Parathyroid adenoma (tissue), 2 donors: ENCODE measurements around the gene C5AR1.
"Not testable (repeated sequence)": the region's sequence is repeated elsewhere in the genome, so short reads cannot be mapped to it uniquely, and the experiment has no call there.

Source experiments
- H2AFZ ChIP-seq: fragments of 300-600 bp; sonication (generic); one replicate; pipeline ENCODE4 v1.7.0; 2017; ENCODE audit warnings: antibody characterized with exemption, mild to moderate bottlenecking
- H3K27ac ChIP-seq: fragments of 300-600 bp; sonication (generic); one replicate; pipeline ENCODE4 v1.7.0; 2017
- H3K27me3 ChIP-seq: fragments of 300-600 bp; sonication (generic); one replicate; pipeline ENCODE4 v1.7.0; 2017; ENCODE audit warnings: low read length; ENCODE audit not compliant: control insufficient read depth, insufficient read depth
- H3K36me3 ChIP-seq: fragments of 300-600 bp; sonication (generic); one replicate; pipeline ENCODE4 v1.7.0; 2017; ENCODE audit warnings: low read length; ENCODE audit not compliant: control insufficient read depth, insufficient read depth
- H3K4me1 ChIP-seq: fragments of 300-600 bp; sonication (generic); one replicate; pipeline ENCODE4 v1.7.0; 2017; ENCODE audit warnings: control low read depth
- H3K4me2 ChIP-seq: fragments of 300-600 bp; sonication (generic); one replicate; pipeline ENCODE4 v1.7.0; 2017; ENCODE audit warnings: low read length
- H3K4me3 ChIP-seq: fragments of 300-600 bp; sonication (generic); one replicate; pipeline ENCODE4 v1.7.0; 2017; ENCODE audit warnings: low read depth, low read length
- H3K79me2 ChIP-seq: fragments of 300-600 bp; sonication (generic); one replicate; pipeline ENCODE4 v1.7.0; 2017; ENCODE audit warnings: control low read depth
- H3K9ac ChIP-seq: fragments of 300-600 bp; sonication (generic); one replicate; pipeline ENCODE4 v1.7.0; 2017; ENCODE audit warnings: mild to moderate bottlenecking
- H3K9me3 ChIP-seq: fragments of 300-600 bp; sonication (generic); one replicate; pipeline ENCODE4 v1.7.0; 2017; ENCODE audit warnings: low read length; ENCODE audit not compliant: control insufficient read depth
- TF ChIP-seq, protein P1 (sequence below): fragments of 300-600 bp; sonication (generic); IDR thresholded peaks from one replicate; pipeline ENCODE4 v1.7.0; 2017; ENCODE audit warnings: antibody characterized with exemption, mild to moderate bottlenecking
- donor health status: primary hyperparathyroidism.

The C5AR1 gene

DNA sequence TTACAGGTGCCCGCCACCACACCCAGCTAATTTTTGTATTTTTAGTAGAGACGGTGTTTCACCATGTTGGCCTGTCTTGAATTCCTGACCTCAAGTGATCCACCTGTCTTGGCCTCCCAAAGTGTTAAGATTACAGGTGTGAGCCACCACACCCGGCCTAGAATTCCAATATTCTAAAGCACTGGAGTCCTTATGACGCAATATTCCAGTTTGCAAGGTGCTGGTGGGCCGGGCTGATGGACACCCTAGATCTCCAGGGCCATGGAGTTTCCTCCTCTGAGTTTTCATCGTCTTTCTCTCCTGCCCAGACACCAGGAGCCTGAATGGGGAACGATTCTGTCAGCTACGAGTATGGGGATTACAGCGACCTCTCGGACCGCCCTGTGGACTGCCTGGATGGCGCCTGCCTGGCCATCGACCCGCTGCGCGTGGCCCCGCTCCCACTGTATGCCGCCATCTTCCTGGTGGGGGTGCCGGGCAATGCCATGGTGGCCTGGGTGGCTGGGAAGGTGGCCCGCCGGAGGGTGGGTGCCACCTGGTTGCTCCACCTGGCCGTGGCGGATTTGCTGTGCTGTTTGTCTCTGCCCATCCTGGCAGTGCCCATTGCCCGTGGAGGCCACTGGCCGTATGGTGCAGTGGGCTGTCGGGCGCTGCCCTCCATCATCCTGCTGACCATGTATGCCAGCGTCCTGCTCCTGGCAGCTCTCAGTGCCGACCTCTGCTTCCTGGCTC, 31.0 kb downstream of the C5AR1 start:
- Histone ChIP-seq H2AFZ (no peak overlapping the region), H3K4me2 (no peak overlapping the region), H3K79me2 (no peaks in the 10 kb centered on the region), H3K27ac (no peak overlapping the region), H3K27me3 (no peaks in the 10 kb centered on the region), H3K9ac (no peak overlapping the region), H3K9me3 (no peaks in the 10 kb centered on the region), H3K4me1 (no peaks in the 10 kb centered on the region), H3K4me3 (no peak overlapping the region), H3K36me3 (no peaks in the 10 kb centered on the region)
- TF ChIP-seq, protein P1, sequence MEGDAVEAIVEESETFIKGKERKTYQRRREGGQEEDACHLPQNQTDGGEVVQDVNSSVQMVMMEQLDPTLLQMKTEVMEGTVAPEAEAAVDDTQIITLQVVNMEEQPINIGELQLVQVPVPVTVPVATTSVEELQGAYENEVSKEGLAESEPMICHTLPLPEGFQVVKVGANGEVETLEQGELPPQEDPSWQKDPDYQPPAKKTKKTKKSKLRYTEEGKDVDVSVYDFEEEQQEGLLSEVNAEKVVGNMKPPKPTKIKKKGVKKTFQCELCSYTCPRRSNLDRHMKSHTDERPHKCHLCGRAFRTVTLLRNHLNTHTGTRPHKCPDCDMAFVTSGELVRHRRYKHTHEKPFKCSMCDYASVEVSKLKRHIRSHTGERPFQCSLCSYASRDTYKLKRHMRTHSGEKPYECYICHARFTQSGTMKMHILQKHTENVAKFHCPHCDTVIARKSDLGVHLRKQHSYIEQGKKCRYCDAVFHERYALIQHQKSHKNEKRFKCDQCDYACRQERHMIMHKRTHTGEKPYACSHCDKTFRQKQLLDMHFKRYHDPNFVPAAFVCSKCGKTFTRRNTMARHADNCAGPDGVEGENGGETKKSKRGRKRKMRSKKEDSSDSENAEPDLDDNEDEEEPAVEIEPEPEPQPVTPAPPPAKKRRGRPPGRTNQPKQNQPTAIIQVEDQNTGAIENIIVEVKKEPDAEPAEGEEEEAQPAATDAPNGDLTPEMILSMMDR = no peak

DNA sequence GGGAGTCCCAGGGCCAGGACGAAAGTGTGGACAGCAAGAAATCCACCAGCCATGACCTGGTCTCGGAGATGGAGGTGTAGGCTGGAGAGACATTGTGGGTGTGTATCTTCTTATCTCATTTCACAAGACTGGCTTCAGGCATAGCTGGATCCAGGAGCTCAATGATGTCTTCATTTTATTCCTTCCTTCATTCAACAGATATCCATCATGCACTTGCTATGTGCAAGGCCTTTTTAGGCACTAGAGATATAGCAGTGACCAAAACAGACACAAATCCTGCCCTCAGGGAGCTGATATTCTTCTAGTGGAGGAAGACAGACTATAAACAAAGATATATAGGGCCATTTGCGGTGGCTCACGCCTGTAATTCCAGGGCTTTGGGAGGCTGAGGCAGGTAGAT, 32.1 kb downstream of the C5AR1 start:
- Histone ChIP-seq H3K4me2 (no peak overlapping the region), H3K9ac (no peak overlapping the region), H3K36me3 (no peaks in the 10 kb centered on the region), H2AFZ (no peak overlapping the region), H3K9me3 (no peaks in the 10 kb centered on the region), H3K4me1 (no peaks in the 10 kb centered on the region), H3K27ac (no peak overlapping the region), H3K4me3 (no peak overlapping the region), H3K27me3 (no peaks in the 10 kb centered on the region), H3K79me2 (no peaks in the 10 kb centered on the region)
- TF ChIP-seq, protein P1 = no peak

DNA sequence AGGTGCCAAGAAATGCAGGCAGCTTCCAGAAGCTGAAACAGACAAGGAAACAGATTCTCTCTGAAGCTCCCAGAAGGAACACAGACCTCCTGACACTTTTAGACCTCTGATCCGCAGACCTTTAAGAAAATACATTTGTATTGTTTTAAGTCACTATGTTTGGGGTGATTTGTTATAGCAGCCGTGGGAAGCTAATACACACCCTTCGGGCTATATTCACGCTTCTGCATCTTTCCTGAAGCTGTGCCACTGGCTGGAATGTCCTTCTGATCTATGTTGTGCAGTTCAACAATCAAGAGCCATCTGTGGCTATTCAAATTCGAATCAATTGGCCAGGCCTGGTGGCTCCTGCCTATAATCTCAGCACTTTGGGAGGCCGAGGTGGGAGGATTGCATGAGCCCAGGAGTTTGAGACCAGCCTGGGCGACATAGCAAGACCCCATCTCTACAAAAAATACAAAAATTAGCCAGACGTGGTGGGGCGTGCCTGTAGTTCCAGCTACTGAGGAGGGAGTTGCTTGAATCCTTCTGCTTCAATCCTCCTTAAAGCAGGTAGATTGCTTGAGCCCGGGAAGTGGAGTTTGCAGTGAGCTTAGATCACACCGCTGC, 33.6 kb downstream of the C5AR1 start:
- TF ChIP-seq, protein P1 = no peak
- Histone ChIP-seq H3K27me3 (no peaks in the 10 kb centered on the region), H3K4me1 (no peaks in the 10 kb centered on the region), H3K79me2 (no peaks in the 10 kb centered on the region), H3K9ac (no peak overlapping the region), H3K36me3 (no peaks in the 10 kb centered on the region), H3K9me3 (no peaks in the 10 kb centered on the region), H2AFZ (no peak overlapping the region), H3K4me2 (no peak overlapping the region), H3K27ac (no peak overlapping the region), H3K4me3 (no peak overlapping the region)

DNA sequence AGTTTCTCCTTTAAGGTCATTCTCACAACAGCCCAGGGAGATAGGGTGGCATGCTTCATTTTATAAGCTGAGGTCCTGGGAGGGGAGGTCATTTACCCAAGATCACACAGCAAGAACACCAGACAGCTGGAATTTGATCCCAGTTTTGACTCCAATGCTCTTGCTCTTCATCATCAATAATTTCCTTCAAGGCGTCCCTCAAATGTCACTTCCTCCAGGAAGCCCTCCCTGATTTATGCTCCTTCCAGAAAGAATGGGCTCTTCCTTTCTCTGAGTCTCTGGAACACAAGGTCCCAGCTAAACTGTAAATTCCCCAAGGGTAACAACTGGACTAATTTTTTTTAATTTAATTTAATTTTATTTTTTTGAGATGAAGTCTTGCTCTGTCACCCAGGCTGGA, 34.8 kb downstream of the C5AR1 start:
- no peak overlapping the region for H2AFZ ChIP-seq
- TF ChIP-seq, protein P1 = no peak
- H3K36me3 ChIP-seq = no peaks in the 10 kb centered on the region
- H3K4me2 ChIP-seq = no peak overlapping the region
- H3K9ac ChIP-seq = no peak overlapping the region
- peaks cover under 1% of the 10 kb centered on the region for H3K79me2 ChIP-seq
- H3K27ac ChIP-seq = no peak overlapping the region
- H3K9me3 ChIP-seq = no peaks in the 10 kb centered on the region
- no peaks in the 10 kb centered on the region for H3K27me3 ChIP-seq
- H3K4me1 ChIP-seq = no peaks in the 10 kb centered on the region
- H3K4me3 ChIP-seq = no peak overlapping the region

DNA sequence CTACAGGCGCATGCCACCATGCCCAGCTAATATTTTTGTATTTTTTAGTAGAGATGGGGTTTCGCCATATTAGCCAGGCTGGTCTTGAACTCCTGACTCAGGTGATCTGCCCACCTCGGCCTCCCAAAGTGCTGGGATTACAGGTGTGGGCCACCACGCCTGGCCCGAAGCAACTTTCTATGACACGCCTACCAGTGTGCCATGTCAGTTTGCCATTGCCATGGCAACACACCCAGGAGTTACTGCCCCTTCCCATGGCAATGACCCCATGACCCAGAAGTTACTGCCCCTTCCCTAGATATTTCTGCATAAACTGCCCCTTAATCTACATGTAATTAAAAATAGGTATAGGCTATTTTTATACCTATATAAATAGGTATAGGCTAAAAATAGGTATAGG, 36.4 kb downstream of the C5AR1 start:
- not testable (repeated sequence) for H3K4me2 ChIP-seq, H3K27ac ChIP-seq, H3K4me1 ChIP-seq, H3K27me3 ChIP-seq, H3K9ac ChIP-seq, H3K9me3 ChIP-seq, H3K36me3 ChIP-seq, H3K4me3 ChIP-seq, H3K79me2 ChIP-seq, H2AFZ ChIP-seq
